HG02973 (cell line): ENCODE results near the gene CUL3.

ENCODE experiments used
- ATAC-seq: cut with Tn5 transposase; IDR thresholded peaks from one replicate; pipeline ENCODE4 v1.9.1; 2021; ENCODE audit warnings: moderate library complexity; ENCODE audit not compliant: unreplicated experiment

Gene CUL3

DNA sequence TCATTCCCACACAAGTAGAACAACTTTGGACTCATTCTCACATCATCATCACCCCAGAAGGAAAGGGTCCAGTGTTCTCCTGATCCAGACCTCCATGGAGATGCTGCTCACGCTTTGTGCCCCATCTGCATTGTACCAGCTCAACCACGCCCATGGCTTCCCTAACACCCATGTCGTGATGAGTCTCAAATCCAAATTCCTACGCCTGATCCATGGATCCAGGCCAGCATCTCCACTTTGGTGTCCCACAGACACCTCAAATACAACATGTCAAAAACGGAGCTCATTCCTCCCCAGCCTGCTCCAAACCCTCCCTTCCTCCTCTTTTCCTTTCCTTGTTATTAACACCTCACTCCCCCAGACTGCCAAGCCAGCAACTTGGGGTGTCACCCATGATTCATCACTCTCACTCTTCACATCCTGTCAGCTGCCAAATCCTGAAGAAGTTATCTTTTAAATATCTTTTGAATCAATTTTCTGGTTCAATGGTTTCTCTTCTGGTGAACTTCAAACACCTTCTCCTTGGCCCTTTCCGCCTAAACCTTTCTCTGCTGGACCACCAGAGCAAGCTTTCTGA, 153.1 kb downstream of the CUL3 start:
- no peak for ATAC-seq

DNA sequence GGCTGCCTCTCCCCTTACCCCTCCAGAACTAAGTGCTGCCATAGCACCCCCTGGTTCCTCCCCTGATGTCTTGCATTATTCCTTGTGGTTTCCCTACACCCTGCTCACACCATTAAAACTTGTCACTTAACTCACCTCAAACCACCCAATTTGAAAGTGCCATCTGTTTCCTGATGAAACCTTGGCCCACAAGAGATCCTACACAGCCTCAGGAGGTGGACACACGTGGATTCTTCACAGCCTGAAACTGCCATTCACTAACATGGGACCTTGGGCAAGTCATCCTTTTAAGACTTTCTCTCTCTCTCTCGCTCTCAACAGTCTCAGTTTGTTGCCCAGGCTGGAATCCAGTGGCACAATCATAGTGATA, 155.7 kb downstream of the CUL3 start:
- ATAC-seq, result no peak

DNA sequence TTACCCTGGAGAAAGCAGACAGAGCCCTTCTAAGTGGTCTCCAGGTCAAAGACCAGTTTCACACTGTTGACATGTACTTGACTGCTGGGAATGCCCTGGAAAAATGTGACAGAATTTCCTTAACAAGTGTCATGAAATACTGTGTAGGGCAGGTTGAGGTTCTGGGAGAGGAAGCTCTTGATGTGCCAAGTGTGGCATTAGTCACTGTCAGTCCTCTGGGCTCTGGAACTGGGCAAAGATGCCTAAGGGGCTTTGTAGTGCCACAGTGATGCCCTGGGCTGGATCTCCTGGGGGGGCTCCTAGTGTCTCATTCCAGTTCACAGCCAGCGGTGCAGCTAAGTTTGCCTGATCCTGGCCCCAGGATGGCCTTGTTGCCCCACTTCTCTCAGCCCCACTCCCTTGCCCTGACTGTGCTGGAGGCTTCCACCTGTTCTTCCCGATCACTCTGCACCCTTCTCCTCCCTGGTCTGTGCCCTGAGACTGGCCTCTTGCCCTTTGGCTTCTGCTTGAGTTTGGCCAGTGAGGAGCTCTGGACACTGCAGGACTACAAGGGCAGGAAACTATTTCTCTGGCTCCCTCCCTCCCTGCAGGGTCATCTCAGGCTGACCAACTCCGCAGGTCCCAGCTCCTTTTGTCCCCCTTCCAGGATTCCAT, 156.2 kb downstream of the CUL3 start:
- ATAC-seq, result no peak

DNA sequence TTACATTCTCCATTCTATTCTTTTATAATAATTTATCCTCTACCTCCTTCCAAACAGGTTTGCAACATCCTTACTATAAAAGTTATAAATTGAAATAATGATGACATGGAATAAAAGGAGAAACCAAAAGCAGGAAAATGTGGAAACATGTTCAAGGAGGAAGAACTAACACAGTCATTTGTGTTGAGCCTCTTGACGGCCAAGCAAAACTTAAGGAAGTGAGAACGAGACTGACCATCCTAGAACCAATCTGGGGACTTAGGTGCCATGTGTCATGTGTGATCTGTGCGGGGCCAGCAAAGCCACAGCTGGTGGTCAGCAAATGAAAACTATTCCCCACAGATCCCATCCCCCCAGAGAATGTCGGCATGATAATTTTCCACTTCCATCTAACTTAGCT, 157.7 kb downstream of the CUL3 start:
- no peak for ATAC-seq

DNA sequence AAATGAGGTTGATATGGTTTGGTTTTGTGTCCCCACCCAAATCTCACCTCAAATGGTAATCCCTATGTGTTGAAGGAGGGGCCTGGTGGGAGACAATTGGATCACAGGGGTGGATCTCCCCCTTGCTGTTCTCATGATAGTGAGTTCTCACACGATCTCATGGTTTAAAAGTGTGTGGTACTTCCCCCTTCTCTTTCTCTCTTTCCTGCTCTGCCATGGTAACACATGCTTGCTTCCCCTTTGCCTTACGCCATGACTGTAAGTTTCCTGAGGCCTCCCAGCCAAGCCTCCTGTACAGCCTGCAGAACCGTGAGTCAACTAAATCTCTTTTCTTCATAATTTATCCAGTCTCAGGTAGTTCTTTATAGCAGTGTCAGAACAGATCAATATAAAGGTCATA, 158.5 kb downstream of the CUL3 start:
- ATAC-seq, result no peak

DNA sequence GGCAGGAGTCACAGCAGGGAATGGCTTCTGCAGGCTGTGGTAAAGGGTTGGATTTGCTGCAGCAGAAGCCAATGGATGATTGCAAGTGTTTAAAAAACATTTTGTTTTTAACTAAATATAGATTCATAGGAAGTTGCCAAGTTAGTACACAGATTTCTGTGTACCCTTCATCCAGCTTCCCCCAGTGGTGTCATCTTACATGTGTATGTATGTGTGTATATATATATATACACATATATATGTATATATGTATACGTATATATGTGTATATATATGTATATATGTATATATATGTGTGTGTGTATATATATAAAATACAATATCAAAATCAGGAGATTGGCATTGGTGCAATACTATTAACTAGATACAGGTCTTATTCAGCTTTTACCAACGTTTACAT, 164.1 kb downstream of the CUL3 start:
- ATAC-seq, result no peak
